ENCODE data around the gene RAB5B. TPM values are rescaled to one million over a fixed set of nuclear protein-coding genes. Genes with fewer than 3 reads are reported as not detected.

RAB5B gene
- total RNA-seq, 4 donors from 2014 or later, result 75.5 to 84.9 (median 81.8) TPM

DNA sequence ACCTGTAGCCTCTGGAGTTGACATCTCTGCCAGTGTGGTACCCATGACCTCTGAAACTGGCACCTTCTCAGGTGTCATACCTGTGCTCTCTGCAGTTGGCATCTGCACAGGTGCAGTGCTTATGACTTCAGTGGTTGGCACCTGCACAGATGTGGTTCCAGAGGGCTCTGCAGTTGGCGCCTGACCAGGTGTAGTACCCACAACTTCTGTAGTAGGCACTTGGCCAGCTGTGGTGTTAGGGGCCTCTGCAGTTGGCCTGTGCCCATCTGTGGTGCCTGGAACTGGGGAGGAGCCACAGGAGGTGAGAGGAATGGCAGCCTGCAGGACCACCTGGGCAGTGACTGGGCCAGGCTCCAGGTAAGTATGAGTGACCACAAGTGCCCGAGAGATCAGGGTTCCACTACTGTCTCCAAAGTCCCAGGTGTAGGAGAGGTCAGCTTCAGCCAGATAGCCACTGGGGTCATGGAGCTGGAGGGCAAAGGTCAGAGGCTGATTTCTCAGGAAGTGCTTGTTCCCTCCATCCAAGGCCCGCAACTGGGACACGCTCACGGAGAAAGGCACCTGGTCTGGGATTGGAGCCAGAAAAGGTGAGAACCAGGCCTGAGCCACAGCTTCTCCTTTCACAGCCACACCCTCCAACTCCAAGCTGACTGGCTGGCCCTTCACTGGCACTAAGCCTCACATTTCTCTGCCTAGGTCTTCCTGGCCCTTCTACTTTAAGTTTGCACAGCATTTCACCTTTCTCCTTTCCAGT is 16.6 kb upstream of the RAB5B start:
- DNase-seq (no peak), ATAC-seq (no peak)
- Histone ChIP-seq H3K27ac (no peak overlapping the region), H3K27me3 (no peaks in the 10 kb centered on the region), H3K9me3 (no peaks in the 10 kb centered on the region), H3K4me3 (no peak overlapping the region), H3K36me3 (no peaks in the 10 kb centered on the region), H3K4me1 (no peaks in the 10 kb centered on the region)
- in situ Hi-C loops (cut with MboI; ENCODE audit: low sequenced_read_pairs in 4 of 4), result no loop called here
- intact Hi-C loops (cut with DNase I; ENCODE audit: low total_unique reads), result no loop called here
- TF ChIP-seq POLR2A (IDR thresholded peaks at IDR 0.05) (no peak), CTCF (IDR thresholded peaks at IDR 0.05 in 4 of 5, conservative IDR thresholded peaks at IDR 0.05 in 1 of 5) (no peak)

- Histone ChIP-seq H3K27ac (no peak overlapping the region), H3K27me3 (peaks cover 0 to 3% (median 0%) of the 10 kb centered on the region in 3 donors), H3K4me3 (no peak overlapping the region), H3K36me3 (no peaks in the 10 kb centered on the region), H3K9me3 (no peaks in the 10 kb centered on the region), H3K4me1 (peaks cover 14 to 15% of the 10 kb centered on the region in 2 donors)
- TF ChIP-seq POLR2A (IDR thresholded peaks at IDR 0.05) (no peak), CTCF (IDR thresholded peaks at IDR 0.05 in 4 of 5, conservative IDR thresholded peaks at IDR 0.05 in 1 of 5) (no peak)
- in situ Hi-C loops (cut with MboI; ENCODE audit: low sequenced_read_pairs in 4 of 4), result no loop called here
- ATAC-seq (no peak), DNase-seq (no peak)
- intact Hi-C loops (cut with DNase I; ENCODE audit: low total_unique reads), result no loop called here
Measured at GRCh38 chr12:55963760-55964159, 10.1 kb upstream of the RAB5B start.

DNA sequence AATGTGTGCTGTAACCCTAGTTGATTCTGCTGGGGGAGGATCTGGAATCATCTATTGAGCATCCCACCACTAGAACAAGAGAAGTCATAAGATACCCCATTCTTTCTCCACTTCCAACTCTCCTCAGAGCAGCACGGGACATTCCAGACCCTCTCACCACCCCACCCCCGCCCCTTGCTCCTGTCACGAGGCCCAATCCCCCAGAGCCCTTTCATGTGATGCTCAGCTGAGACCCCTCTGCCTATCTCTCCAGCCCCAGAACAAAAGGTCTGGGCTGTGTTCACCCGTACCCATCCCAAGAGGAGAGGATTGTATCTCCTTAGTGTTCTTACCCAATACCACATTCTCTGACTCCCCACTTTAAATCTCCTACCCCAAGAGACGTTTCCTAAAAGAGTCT is 8.6 kb upstream of the RAB5B start:
- in situ Hi-C loops (cut with MboI; ENCODE audit: low sequenced_read_pairs in 4 of 4), result no loop called here
- no peak for TF ChIP-seq POLR2A (IDR thresholded peaks at IDR 0.05)
- Histone ChIP-seq H3K4me3 (no peak overlapping the region), H3K36me3 (no peaks in the 10 kb centered on the region), H3K9me3 (no peaks in the 10 kb centered on the region), H3K27ac (no peak overlapping the region), H3K4me1 (peaks cover 14 to 15% of the 10 kb centered on the region in 2 donors), H3K27me3 (peaks cover 0 to 3% (median 0%) of the 10 kb centered on the region in 3 donors)
- DNase-seq (no peak), ATAC-seq (no peak)
- intact Hi-C loops (cut with DNase I; ENCODE audit: low total_unique reads), result no loop called here

DNA sequence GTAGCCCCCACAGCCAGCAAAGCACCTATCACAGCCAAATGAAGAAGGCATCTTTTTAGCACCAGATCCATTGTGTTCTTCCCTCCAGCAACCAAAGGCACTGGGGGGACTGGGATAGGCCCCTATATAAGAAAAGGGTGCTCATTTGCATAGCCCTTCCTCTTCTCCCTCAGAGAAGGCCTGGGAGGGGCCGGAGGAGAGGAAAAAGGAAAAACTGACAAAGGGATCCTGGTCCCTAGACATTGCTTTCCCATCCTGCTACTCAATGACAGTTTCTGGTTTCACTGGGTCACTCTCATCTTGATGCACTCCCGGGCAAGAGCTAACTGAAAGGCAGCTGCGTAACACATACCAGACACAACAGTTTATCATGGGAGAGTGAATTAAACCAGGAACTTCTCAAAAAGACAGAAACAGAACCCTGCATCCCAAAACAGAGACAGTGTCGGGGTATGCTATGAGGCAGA is 7.9 kb upstream of the RAB5B start, which contains the start of gene PMEL:
TSS of gene PMEL (minus strand) at position 102 of the 467 bp plus-strand sequence. CDS start at position 71, 31 bp downstream.
- Histone ChIP-seq H3K9me3 (no peaks in the 10 kb centered on the region), H3K36me3 (peaks cover 0 to 6% of the 10 kb centered on the region in 2 donors), H3K27ac (peak within 1 kb of the TSS; percentile 78 to 85 (median 80)), H3K4me1 (peaks cover 14 to 15% of the 10 kb centered on the region in 2 donors), H3K27me3 (peaks cover 0 to 3% (median 0%) of the 10 kb centered on the region in 3 donors), H3K4me3 (peak within 1 kb of the TSS; percentile 73 to 90 (median 81))
- TF ChIP-seq CTCF (IDR thresholded peaks at IDR 0.05 in 4 of 5, conservative IDR thresholded peaks at IDR 0.05 in 1 of 5) (no peak), POLR2A (IDR thresholded peaks at IDR 0.05) (no peak)
- in situ Hi-C loops (cut with MboI; ENCODE audit: low sequenced_read_pairs in 4 of 4), result no loop called here
- ATAC-seq (peak; percentile 12 to 28), DNase-seq (no peak)
- intact Hi-C loops (cut with DNase I; ENCODE audit: low total_unique reads), result loop anchor here (1.0 kb wide), 1 partner anchor 40 kb away; no protein-coding TSS in a partner anchor
